Measurements from ENCODE around the gene VCX3B.
"Not testable (repeated sequence)": the region's sequence is repeated elsewhere in the genome, so short reads cannot be mapped to it uniquely, and the experiment has no call there.

Gene VCX3B

GRCh38 chrX:8464530-8464929 lies at the start of gene VCX3B:
Gene VCX3B (plus strand): TSS chrX:8464830. CDS start chrX:8465451, 621 bp downstream.
- DNase-seq, result not testable (repeated sequence)

- DNase-seq, result no peak
These were observed 46.3 kb upstream of the VCX3B start for GRCh38 chrX:8418301-8418700.

- DNase-seq, result no peak
These were observed 39.7 kb upstream of the VCX3B start for GRCh38 chrX:8424912-8425311.

GRCh38 chrX:8429692-8430249 lies 34.9 kb upstream of the VCX3B start:
- DNase-seq, result no peak

DNA sequence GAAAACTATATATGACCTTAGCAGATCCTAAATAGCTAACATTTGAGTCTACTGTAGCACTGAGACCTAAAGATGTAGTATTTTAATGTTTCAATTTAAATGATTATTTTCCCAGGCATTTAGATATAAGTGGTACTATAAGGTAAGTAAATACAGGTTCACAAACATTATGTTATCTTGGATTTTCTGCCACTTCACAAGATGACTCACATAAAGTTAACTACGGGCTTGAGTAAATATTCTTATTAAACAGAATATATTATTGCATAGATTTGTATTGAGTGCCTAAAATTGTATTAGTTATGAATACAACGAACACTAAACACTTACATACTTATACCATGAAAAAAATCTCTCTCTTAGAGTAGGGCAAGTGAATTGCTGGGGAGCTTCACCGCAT lies 34.2 kb upstream of the VCX3B start:
- DNase-seq, result no peak

DNA sequence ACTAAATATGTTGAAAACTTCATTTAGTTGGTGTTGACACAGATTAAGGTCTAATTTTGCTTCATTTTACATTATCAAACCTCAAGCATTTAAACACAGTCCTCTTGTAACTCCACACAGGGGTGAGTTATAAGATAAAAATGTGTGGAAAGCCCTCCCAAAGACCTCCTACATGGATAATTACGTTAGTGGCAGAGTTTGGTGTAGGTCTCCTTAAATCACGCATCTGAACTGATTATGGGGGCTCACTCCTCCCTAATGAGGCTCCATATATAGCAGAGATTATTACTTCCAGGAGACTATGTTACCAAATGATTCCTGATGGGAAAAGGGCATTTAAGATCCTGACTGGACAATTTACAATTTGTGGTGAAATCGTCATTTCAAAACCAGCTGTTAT lies 32.2 kb upstream of the VCX3B start:
- DNase-seq, result no peak

DNA sequence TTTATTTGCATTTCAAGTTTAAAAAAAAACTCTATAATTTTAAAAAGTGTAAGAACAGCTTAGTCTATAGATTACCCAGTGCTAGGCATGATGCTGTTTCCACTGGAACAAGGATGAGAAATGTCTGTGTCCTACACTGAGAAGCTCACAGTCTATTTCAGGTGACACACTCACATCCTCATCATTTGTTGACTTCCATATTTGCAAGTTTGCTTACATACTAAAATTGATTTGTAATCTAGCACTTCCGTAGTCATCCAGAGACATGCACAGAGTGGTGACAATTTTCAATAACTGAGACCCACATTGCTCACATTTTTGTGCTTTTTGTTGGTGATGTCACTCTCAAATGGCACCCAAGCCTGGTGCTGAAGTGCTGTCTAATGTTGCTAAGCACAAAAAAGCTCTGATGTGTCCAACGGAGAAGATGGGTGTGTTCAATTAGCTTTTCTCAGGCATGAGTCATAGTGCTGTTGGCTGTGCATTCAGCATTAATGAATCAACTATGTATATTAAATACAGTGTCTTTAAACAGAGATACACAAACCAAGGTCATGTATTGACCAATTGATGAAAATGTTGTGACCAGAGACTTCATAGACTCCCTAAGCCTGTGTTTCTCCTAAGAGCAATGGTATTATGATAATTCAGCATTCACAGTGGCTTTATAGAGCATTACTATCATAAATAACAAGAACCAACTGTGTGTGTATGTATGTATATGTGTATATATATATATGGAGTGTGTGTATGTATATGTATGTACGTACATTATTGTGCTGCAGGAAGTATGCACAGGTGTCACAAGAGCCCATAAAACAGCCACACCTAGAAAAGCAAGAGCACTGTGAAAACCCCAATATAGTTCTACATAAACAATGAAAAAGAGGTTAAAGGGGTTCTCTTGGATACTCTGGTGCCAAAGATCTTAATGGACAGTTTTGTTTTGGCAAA lies 31.2 kb upstream of the VCX3B start:
- DNase-seq, result no peak

DNA sequence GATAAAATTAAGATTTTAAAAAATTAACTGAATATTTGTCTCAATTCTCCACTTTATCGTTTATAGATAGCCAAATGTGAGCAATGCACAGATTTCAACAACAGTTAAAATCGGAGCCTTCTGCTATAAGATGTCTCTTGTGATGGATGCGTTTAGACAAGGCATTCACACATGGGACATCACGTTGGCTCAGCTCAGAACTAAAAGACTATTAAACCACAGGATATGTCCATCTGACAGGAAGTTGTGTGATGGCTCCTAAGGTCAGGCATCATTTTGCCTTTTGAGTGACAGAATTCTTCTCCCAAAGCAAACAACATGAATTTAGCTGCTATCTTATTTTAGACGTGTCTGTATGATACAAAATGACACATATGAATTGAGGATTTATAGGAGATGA lies 17.3 kb upstream of the VCX3B start:
- DNase-seq, result no peak

- not testable (repeated sequence) for DNase-seq
These were observed 12.3 kb upstream of the VCX3B start for GRCh38 chrX:8452343-8452742.

- no peak for DNase-seq
These were observed 11.0 kb upstream of the VCX3B start for GRCh38 chrX:8453611-8454010.

DNA sequence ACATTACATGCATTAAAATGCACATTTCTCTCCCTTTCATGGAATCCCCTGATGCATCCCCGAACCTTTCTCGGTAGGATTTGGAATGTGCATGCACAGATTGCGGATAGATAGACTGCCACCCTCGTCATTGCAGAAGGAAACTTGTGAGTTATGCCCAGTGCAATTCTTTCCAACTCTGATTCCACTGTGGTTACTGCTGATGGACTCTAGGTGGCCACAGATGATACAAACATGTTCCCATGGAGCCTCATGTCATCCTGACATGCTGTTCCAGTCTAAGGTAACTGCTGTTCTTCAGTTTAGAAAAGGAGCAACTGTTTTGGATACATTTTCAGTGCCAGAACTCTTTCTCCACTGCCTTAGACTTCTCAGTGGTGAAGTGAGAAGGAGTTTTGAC lies 9.1 kb upstream of the VCX3B start:
- DNase-seq, result no peak

- DNase-seq, result no peak
These were observed 2.1 kb upstream of the VCX3B start for GRCh38 chrX:8462488-8462887.

- no peak for DNase-seq
These were observed 19.8 kb downstream of the VCX3B start for GRCh38 chrX:8484360-8484949.

- DNase-seq, result not testable (repeated sequence)
These were observed 30.4 kb downstream of the VCX3B start for GRCh38 chrX:8495036-8495435.

- no peak for DNase-seq
These were observed 35.6 kb downstream of the VCX3B start for GRCh38 chrX:8500203-8500602.

DNA sequence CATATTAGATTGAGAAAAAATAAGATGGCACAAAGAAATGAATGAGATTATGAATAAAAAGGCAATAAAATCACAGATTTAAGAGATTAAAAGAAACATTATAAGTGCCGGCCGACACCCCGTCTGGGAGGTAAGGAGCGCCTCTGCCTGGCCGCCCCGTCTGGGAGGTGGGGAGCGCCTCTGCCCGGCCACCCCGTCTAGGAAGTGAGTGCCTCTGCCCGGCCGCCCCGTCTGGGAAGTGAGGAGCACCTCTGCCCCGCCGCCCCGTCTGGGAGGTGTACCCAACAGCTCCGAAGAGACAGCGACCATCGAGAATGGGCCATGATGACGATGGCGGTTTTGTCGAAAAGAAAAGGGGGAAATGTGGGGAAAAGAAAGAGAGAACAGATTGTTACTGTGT lies 37.5 kb downstream of the VCX3B start:
- DNase-seq, result not testable (repeated sequence)

DNA sequence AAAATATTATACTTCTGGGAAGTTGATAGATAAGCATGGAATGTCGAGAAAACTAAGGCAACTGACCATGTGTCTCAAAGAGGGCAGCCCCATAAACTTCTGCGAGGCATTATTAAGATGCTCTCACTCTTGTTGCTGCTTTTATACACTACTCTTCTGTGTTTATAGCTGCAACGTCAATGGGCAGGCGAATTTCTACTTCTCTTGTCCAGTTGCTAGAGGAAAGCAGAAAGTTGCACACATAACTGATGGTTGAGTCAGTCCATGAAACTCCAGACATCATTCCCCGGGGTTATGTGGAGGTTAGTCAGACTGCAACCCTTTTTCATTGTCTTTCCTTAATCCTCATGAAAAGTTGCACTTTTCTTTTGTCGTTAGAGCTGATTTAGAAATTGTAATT lies 39.8 kb downstream of the VCX3B start:
- DNase-seq, result no peak

Data from NCI-H524 treated with DMSO at 0.1 percent for 48 hours (cell line).